IPS-NIHi7 (cell line): Measurements from ENCODE around the gene KCNK18.

Source experiments
- DNase-seq: peaks from one replicate; pipeline ENCODE4 v3.0.0; 2012; ENCODE audit warnings: mixed read lengths; ENCODE audit errors: extremely low spot score

KCNK18 gene

GRCh38 chr10:117197189-117197588 lies at the start of gene KCNK18:
KCNK18 (plus strand) TSS chr10:117197489; CDS start chr10:117197489, 0 bp downstream.
- DNase-seq: no peak

- DNase-seq: no peak
Measured at GRCh38 chr10:117148284-117148683, 49.0 kb upstream of the KCNK18 start.

DNA sequence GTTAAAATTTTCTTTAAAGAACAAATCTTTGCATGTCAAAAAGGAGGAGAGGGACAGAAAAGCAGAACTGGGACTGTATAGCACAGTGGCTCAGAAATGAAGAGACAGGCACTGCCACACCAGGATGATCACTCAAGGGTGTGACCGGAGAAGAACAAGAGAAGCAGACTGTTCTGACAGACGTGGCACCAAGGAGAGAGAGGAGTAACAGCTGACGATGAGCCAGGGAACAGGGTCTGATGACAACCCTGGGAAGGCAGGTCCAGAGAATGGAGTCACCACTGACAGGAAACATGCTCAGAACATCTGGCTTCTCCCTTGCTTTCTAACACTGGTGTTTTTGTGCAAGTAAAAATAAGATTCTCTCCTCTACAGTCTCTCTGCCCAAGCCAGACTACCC lies 44.6 kb upstream of the KCNK18 start:
- no peak for DNase-seq

- no peak for DNase-seq
Measured at GRCh38 chr10:117158297-117158696, 39.0 kb upstream of the KCNK18 start.

DNA sequence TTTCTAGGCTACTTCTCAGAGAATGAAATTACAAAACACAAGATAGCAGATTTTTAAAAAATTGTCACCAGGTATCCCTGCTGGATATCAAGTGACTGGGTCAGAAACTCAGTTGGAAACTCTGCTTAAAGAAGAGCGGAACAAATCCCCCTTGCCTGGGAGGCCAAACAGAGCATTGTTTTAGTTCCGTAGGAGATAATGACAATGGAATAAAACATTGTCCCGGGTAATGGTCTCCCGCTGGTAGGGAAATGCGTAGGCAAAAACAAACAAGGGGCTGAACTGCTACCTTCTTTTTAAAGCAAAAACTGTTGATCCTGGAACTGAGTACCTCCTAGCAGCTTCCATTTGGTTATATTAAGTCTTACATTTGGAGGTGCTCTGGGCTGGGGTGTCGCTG lies 37.9 kb upstream of the KCNK18 start:
- peak; percentile 67 for DNase-seq

- no peak for DNase-seq
Measured at GRCh38 chr10:117160567-117160966, 36.7 kb upstream of the KCNK18 start.

DNA sequence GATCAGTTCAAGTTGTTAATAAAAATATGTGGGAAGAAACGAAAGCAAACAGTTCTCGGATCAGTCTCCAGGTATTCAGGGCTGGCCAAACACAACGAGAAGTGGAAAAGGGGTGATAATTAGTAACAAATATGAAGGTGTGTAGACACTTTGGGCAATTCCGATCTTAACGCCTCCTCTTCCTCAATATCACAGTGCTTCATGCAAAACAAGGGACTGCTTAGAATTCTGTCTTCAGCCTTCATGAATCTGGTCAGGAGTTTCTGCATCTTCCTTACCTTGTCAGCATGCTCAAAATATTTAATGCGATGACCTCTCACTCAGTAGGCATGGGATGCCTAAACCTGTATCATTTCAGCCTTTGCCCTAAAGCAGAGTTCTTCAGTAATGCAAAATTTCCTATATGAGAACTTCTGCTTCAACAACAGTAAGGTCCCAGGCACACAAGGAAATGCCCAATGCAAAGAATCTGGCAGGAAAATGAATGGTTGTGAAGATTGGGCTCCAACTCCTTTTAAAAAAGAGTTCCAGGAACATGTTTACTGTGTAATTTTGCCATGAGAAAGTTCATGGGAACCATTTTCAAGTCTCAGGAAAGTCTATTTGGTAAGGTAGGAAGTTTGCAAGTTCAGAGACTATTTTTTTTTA lies 35.8 kb upstream of the KCNK18 start:
- no peak for DNase-seq

GRCh38 chr10:117162093-117163060 lies 34.9 kb upstream of the KCNK18 start:
- DNase-seq: peak; percentile 67

- DNase-seq: peak; percentile 67
Measured at GRCh38 chr10:117163061-117163953, 34.0 kb upstream of the KCNK18 start.

GRCh38 chr10:117163954-117164548 lies 33.2 kb upstream of the KCNK18 start:
- DNase-seq: no peak

GRCh38 chr10:117164592-117165537 lies 32.4 kb upstream of the KCNK18 start:
- DNase-seq: no peak

DNA sequence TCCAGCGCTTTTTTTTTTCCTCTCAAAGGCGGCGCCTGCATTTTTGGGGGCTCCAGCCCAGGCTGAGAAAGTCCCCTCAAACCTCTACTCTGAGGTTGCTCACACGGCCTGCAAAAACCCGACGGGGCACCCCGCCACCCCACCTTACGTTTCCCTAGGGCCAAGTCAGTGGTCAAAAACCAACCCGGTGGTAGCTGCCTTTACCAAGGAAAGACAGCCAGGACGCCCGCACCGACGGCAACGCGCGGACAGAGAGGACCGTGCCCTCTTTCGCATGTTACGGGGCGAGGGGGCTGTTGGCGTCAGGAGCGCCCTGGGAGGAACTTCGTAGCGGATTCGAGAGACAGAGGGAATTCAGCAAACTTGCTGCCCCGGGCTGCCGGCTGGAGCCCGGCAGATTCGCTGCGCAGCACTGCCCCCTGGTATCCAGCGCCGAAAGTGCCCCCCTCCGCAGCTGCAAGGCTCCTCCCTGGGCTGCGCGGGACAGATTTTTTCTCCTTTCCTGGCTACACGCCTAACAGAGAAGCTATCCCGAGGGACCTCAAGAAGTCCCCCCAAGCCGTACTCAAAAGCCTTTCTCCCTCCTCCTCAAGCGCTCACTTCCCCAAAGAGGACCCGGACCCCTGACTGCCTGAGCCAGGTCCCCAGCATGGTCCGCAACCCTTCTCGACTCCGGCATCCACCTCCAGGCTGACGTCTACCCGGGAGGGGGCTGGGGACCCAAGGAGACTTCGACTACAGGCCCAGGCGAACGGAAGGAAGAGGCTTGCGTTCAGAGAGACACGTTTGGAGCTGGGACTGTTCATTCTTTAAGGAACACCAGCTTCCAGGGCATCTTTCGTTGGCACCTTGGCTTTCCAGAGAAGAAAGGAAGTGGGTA lies 31.5 kb upstream of the KCNK18 start:
- DNase-seq: peak; percentile 85

GRCh38 chr10:117166418-117167345 lies 30.6 kb upstream of the KCNK18 start:
- DNase-seq: no peak

DNA sequence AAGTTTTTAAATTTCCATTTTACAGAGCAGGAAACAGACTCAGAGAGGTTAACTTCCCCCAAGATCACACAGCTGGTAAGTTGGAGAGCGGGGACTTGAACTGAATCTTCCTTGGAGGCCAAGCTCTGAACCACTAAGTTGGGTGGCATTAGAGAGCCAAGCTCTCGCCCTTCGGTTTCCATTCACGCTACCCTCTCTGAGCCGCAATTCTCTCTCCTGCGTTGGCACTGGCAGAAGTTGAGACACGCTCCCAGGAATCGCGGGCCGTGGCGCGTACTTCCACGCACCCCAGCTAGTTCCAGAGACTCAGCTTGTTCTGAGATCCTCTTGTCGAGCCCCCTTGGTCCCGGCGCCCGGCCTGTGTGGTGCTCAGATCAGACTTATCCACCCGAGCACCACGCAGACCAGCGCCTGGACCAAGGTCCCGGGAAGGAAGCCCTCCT lies 29.9 kb upstream of the KCNK18 start:
- DNase-seq: no peak

- peak; percentile 84 for DNase-seq
Measured at GRCh38 chr10:117167789-117168674, 29.3 kb upstream of the KCNK18 start.

DNA sequence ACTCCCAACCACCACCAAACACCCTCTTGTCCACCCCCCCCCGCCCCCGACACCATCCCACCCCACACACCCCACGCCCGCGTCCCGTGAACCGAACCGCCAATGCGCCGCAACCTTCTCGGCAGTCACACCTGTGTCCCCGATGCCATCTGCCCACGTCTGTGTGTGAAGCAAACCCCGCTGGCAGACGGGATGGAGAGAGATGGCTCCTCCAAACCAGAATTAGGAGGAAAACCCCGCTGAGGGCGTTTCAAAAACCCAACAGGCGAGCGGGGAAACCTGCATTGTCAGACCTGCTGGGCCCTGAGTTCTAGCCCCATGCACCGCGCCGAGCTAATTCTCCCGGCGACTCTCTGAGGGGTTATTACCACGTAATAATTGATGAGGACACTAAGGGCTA lies 28.6 kb upstream of the KCNK18 start:
- peak; percentile 31 for DNase-seq

DNA sequence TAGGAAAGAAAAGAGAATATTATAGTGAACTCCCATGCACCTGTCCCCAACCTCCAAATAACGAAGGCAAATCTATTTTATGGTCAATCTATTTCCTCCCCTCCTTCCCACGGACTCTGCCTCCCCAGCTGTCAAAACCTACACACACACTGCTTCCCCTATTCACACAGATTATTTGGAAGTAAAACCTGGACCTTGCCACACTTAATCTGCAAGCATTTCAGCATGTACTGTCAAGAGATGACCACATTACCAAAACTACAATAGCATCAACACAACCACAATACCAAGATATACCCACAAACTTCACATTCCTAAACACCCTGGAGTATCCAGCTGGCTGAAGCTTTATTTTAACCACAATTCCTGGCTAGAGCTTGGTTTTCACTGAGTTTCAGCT lies 27.8 kb upstream of the KCNK18 start:
- no peak for DNase-seq
